GM19452 (cell line): ENCODE data around the gene FNDC11.
"Not testable (repeated sequence)": the region's sequence is repeated elsewhere in the genome, so short reads cannot be mapped to it uniquely, and the experiment has no call there.

Experiments
- ATAC-seq: cut with Tn5 transposase; IDR thresholded peaks from one replicate; pipeline ENCODE4 v1.9.1; 2021; ENCODE audit not compliant: unreplicated experiment

The FNDC11 gene

DNA sequence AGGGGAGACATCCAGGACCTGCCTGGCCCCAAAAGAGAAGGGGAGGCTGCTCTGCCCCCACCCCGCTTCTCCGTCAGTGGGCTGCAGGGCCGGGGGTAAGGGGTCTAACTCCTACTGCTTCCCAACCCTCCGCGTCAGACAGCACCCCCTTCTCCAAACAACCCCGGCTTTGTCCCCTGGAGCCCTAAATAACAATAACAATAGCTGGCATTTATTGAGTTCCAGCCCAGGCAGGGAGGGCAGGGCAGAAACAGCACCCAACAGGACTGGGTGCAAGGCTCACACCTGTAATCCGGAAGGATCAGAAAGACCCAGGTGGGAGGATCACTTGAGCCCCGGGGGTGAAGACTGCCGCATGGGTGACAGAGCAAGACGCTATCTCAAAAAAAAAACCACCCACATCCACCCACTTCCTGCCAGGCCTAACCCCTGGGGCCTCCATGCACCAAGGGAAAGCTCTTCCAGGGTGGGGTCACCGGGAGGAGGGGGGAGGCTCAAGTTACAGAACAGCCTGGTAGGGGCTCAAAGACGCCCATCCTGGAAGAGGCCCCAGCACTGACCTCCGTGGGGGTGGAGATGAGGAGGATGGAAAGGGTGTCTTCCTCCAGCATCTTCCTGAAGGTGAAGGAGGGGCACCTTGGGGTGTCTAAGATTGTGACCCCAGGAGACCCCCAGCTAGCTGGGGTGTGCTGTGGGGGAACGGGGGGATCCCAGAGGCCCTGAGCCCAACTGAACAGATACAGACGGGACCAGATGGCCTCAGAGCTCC is 1.3 kb upstream of the FNDC11 start:
- peak; percentile 42 for ATAC-seq

DNA sequence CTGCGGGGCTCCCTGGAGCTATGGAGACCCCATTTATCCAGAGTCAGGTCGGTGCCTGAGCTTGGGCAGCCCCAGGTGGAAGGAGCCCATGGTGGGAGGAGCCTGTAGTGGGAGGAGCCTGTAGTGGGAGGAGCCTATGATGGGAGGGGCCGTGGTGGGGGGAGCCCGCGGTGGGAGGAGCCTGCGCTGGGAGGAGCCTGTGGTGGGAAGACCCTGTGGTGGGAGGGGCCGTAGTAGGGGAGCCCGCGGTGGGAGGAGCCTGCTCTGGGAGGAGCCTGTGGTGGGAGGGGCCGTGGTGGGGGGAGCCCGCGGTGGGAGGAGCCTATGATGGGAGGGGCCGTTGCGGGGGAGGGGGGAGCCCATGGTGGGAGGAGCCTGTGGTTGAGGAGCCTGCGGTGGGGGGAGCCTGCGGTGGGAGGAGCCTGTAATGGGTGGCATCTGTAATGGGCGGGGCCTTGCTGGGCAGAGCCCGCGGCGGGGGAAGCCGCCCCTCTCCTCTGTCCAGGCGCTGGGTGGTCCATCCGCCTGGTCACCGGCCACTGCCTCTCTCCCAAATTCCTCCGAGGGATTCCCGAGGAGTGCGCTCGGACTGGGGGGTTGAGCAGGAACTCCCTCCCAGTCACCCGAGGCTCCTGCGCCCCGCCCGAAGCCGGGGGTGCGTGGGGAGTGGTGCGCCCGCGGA is 567 bp upstream of the FNDC11 start:
- peak; percentile 47 for ATAC-seq

DNA sequence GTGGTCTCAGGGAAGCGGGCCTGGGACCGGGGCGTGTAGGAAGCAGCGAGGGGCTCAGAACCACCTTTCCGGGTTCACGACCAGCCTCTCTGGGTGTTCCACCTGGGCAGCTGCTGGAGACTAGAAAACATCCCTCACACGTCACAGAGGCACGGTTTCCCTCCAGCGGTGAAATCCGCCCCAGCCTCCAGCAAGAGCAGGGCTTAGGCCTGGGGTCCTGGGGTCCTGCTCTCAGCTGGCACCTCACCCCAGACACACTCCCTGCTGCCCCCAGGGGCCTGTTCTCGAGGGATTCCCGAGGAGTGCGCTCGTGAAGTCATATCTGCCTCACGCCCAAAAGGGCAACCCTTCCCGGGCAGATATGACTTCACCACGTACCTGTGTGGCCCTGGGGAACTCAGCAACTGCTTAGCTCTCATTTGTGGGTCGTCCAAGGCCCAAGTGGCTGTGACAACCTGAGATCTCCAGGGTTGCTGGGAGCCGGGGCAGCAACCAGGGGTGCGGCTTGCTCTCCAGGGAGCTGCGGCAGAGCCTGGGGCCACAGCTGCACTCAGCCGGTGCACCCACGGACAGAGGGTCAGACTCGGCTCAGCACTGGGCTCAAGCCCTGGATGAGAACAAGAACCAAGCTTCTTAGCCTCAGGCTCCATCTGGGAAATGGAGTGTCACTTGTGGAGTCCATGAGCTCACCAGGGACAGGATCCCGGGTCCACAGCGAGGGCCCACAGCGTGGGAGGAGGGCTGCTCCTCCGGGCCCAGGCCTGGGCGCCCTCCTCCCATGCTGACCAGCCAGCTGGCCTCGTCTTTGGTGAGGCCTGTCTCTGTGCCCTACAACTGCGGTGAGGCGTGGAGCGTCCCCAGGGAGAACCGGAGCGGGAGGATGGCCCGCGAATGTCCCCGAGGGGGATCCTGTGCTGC is 661 bp downstream of the FNDC11 start:
- ATAC-seq, result no peak

DNA sequence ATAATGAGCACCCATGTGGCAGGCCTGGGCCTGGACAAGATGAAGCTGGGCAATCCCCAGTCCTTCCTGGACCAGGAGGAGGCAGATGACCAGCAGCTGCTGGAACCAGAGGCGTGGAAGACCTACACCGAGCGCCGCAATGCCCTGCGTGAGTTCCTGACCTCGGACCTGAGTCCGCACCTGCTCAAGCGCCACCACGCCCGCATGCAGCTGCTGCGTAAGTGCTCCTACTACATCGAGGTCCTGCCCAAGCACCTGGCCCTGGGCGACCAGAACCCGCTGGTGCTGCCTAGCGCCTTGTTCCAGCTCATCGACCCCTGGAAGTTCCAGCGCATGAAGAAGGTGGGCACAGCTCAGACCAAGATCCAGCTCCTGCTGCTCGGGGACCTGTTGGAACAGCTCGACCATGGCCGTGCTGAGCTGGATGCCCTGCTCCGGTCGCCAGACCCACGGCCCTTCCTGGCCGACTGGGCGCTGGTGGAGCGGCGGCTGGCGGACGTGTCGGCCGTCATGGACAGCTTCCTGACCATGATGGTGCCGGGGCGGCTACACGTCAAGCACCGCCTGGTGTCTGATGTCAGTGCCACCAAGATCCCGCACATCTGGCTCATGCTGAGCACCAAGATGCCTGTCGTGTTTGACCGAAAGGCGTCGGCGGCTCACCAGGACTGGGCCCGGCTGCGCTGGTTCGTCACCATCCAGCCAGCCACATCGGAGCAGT is 1.9 kb downstream of the FNDC11 start:
- no peak for ATAC-seq

DNA sequence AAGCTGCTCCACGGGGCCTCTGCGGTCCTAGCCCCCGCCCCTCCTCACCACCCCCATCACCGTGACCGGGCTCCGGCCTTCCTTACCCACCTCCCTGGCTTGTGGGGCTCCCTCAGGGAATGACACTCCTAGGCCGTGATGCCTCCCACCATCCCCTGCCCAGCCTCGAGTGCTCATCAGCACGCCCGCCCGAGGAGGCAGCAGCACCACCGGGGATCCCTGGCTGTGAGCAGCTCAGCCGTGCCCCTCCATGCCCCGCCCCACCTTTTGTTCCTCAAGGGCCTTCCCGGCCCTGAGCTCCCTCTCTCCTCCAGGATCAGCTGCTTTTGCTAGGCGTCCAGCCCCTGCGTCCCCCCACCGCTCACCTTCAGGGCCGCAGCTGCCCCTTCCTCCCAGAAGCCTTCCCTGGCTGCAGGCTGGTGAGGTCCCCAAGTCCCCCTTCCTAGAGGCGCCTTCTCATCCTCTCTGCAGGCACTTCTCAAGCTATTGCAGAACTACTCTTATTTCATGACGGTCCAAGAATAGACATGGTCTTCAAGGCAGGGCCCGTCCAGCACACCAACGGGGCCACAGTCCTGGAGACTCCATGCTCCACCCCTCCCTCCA is 3.0 kb downstream of the FNDC11 start:
- ATAC-seq, result no peak

DNA sequence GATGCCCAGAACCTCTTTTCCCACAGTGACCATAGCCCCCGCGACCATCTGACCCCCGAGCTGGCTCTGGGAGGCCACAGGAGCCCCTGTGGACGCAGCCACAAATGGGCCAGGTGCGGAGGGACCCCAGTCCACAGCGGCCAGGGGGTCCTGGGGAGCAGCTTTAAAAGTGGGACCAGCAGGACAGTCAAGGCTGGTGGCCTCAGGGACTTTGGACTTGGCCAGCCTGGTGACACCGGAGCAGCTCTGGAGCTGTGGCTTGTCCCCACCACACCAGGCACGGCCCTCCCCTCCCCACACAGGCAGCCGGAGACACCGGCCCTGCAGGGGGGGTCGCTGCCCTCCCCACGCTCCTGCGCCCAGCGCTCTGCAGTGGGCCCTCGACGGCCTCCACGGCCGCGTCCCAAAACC is 3.5 kb downstream of the FNDC11 start:
- ATAC-seq, result no peak

DNA sequence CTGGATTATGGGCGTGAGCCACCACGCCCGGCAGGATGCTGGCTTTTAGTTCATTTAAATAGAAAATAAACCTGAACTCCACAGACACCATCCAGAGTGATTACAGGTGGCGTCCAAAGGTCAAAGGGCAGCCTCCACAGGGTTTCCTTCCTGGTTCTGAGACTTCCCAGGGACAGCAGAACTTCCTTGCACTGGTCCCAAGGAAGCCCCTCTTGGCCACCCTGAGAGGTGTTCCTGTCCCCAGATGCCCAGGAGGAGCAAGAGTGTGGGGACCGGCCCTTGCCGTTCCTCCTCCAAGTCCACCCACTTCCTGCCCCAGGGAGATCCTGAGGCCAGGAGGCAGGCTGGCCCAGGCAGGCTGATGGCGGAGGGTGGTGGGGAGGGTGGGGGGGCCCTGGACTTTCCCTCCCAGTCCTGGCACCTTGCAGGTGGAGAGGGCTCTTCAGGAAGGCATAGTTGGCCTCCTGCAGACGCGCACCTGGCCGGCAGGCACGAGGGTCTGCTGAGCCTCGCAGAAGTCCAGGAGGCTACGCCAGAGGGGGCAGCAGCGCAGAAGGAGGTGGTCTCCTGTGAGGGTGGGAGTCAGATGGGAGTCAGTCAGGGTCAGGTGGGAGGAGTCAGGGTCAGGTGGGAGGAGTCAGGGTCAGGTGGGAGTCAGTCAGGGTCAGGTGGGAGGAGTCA is 5.0 kb downstream of the FNDC11 start:
- no peak for ATAC-seq

DNA sequence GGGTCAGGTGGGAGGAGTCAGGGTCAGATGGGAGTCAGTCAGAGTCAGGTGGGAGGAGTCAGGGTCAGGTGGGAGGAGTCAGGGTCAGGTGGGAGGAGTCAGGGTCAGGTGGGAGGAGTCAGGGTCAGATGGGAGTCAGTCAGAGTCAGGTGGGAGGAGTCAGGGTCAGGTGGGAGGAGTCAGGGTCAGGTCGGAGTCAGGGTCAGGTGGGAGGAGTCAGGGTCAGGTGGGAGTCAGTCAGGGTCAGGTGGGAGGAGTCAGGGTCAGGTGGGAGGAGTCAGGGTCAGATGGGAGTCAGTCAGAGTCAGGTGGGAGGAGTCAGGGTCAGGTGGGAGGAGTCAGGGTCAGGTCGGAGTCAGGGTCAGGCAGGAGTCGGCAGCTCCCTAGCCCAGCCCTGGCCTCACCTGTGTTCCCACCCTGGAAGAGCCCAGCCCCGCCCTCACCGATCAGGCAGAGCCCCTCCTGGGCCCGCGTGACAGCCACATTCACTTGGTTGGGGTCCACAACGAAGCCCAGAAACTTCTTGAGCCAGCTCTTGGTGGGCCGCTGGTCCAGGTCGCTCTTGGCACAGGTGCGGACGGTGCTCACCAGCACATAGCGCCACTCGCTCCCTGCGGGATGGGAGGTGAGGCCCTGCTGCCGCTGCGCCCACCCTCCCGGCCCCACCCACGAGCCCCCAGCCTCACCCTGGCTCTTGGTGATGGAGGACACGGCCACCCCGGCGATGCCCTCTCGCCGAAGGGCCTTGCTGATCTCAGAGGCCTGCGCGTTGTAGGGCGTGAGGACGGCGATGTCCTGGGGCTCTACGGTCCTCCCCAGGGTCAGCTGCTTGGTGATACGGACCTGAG is 5.8 kb downstream of the FNDC11 start:
- ATAC-seq, result not testable (repeated sequence)

DNA sequence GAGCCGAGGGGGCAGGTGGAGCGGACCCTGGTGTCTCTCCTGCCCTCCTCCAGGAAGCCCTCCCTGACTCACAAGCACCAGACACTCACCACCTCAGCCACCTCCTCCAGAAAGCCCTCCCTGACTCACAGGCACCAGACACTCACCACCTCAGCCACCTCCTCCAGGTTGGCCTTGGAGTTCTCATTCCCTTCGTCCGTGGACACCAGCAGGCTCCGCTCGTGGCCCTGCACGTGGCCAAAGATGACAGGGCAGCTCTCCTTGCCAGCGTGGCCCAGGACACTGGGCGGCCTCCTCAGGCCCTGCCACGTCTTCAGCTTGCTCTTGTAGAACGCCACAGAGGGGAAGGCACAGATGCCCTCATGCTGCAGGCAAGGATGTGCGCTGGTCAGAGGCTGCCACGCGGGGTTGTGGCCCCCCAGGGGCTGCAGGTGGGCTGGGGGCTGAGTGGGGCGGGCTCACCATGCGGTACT is 6.4 kb downstream of the FNDC11 start:
- no peak for ATAC-seq

DNA sequence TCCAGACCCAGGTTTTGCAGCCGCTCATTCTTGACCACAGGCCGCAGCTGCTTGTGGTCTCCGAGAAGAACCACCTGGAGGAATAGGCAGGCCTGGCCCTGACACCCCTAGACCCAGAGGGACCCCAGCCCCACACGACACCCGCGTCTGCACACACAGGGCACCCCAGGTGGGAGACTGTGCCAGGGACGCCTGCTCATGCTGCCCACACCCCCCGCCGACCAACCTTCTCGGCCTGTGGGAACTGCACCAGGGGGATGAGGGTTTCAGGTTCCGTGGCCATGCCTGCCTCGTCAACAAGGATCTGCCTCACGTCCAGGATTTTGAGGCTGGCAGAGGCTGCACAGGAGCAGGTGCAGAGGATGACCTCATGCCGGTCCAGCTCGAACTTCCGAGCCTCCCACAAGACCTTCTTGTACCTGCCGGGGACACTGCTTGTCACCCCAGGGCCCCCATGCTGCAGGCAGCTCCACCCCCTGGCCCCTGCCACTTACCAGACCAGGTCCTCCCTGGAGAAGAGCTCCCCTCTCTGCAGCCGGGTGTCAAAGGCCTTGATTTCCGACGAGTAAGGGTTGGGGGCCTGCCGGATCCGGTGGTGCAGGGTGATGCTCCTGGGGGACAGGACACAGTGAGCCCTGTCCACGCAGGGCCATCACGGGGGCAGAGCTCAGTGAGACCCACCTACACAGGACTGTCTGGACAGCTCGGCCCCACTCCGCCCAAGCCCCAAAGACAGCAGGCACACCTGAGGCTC is 7.1 kb downstream of the FNDC11 start:
- no peak for ATAC-seq

DNA sequence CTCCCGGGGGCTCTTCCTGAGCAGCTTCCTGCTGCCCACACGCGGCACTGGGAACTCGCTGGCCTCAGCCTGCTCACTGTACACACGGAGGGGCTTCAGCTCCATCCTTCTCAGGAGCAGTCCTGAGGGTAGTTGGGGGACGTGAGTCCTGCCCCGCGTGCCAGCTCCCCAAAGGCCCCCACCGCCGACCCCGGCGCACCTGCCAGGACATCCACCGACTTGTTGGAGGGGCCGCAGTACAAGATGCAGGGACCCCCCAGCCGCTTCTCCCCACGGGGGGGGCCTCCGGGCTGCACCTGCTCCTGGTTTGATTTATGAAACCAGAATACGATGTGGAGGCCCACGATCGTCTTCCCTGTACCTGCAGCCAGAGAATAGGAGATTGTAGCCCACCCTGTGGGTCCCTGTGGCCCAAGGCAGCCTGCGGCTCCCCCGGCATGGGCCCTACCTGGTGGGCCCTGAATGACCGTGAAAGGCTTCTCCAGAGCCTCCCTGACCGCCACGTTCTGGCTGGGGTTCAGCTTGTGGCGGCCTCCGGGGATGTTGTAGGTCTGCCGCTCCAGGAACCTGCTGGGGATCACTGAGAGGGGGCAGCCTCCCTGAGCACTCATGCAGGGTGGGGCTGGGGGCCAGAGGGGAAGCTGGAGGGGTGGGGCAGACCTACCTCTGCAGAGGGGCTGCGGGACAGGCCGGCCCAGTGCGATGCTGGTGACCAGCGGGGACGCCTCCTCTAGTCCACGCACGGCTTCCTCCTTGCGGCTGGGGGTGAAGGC is 7.9 kb downstream of the FNDC11 start:
- no peak for ATAC-seq

DNA sequence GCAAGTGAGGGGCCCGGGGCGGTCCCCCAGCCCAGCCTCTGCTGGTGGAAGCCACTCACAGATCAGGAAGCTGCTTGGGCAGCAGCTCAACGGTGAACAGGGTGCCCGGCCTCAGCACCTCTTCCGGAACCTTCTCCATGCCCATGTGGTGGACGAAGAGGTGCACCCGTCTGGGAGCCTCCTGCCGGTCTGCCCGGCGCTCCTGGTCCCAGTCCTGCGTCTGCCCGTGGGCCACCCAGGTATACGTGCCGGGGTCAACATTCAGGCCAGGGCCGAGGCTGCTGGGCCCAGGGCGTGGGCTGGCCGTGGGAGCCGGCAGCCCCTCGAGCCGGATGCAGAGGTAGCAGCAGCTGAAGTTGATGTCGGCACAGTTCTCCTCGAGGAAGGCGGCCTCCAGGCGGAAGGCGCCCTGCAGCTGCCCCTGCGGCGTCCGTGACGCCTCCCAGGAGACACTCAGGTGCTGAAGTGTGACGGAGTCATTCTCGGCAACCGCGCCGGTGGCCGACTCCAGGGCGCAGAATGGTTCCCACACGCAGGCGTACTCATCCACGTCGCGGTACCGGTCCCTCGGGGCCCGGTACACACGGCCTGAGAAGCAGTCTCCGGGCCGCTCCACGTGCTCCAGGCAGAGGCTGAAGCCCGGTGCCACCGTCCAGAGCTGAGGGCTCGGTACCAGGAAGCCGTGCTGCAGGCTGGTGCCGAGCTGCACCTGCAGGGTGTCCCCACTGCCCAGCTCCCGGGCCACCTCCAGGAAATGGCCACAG is 8.7 kb downstream of the FNDC11 start:
- ATAC-seq, result no peak

DNA sequence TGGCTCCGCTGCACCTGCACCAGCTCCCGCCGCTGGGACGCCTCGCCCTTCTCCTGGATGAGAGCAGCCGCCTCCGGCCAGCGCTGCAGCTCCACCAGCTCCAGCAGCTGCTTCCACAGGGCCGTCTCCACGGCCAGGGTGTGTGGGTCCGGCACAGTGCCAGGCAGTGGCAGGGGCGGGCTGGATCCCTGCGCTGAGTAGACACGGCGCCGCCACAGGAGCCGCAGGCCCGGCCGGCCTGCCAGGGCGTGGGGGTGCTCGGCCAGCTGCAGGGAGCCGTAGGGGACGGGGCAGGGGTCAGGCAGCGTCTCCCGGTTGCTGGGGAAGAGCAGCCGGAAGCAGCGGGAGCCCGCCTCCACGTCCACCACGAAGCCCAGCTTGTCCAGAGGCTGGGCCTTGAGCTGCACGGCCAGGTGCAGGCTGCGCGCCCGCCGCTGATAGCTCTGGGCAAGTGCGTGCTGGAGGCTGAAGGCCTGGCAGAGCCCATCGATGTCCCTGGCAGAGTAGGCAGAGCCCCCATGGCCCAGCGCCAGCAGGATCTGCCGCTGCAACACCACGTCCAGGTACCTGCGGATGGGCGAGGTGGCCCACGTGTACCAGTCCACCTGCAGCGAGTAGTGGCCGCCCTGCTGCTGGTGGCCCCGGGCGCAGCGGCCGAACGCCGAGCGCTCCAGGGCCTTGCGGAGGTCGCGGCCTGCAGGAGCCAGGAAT is 9.4 kb downstream of the FNDC11 start:
- ATAC-seq, result no peak

DNA sequence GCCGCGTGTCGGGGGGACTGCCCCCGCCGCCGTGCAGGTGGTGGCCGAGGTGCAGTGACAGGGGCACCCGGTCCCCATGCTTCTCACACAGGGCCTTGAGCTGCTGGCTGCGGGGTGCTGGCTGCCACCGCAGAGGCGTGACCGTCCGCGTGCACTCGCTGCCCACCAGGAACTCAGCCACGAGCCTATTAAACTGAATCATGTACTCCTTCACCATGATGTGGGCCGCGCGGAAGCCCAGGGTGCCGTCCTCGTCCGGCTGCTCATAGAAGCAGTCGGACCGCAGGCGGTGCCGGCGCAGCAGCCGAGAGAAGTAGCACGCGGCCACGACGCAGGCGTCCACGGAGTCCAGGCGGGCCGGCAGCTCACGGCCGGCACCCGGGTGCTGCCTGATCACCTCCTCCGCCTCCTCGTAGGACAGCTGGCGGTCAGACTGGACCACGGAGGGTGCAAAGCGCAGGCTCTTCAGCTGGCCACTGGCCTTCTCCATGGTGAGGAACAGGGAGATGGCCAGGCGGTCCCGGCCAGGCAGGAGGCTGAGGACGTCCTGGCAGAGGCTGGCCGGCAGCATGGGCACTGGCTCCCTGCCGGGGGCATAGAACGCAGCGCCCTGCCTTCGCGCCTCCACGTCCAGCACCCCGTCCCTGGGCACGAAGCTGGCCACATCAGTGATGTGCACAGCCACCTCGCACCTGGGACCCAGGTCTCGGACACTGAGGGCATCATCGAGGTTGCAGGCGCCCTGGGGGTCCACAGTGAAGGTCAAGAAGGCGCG is 10.3 kb downstream of the FNDC11 start:
- no peak for ATAC-seq

DNA sequence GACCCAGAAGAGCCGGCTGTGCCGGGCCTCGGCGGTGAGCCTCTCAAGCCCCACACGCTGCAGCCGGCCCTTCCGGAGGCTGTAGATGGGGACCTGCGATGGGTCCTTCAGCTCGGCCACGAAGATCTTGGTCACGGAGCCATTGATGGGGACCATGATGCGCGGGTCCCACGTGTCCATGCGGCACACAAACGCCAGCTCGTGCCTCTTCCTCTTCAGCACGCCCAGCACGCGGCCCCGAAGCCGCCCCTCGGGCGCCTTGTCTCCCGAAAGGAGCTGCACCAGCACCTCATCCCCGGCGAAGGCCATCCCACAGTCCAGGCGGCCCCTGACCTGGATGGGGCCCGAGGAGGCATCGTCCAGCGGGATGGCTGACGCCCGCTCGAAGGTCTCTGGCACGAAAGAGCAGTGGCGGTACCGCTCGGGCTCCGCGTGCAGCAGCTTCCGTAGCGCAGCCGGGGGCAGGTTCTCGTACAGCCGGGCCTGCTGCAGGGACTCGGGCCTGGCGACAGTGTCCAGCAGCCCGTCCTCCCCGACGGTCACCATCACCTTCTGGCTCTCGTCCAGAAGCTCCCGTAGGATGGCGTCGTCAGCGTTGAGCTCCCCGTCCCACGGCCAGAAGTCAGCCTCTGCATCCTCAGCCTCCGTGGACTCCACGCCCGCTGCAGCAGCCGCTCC is 11.2 kb downstream of the FNDC11 start:
- no peak for ATAC-seq
